ENCODE data around the gene SHISA4.

The SHISA4 gene

GRCh38 chr1:201888282-201889089, at the start of gene SHISA4:
SHISA4 (plus strand) TSS chr1:201888898; CDS start chr1:201888995, 97 bp downstream.
- CTCF ChIA-PET: interaction anchor here (0.6 to 1.9 kb wide), 2 partner anchors 85 to 311 kb away, joined by 3 to 6 read pairs; no protein-coding TSS in a partner anchor
- POLR2A ChIA-PET: no interaction called here
- TF ChIP-seq EGR2 (tag by site-specific recombination; IDR thresholded peaks at IDR 0.05; ENCODE audit: low read depth): peak; percentile 89
- TF ChIP-seq ZNF558 (tag by site-specific recombination; IDR thresholded peaks at IDR 0.05): no peak
- TF ChIP-seq ZNF148 (tag by site-specific recombination; IDR thresholded peaks at IDR 0.05; ENCODE audit: borderline replicate concordance): no peak
- no peak for TF ChIP-seq ZNF202 (tag by site-specific recombination; IDR thresholded peaks at IDR 0.05; ENCODE audit: borderline replicate concordance)
- TF ChIP-seq GLIS2 (tag by site-specific recombination; IDR thresholded peaks at IDR 0.05): peak; percentile 67
- TF ChIP-seq ZNF335 (tag by site-specific recombination; conservative IDR thresholded peaks at IDR 0.05): no peak; the same call in 1 of the 2 replicates
- no peak for TF ChIP-seq OVOL3 (tag by site-specific recombination; IDR thresholded peaks at IDR 0.05)
- no peak for TF ChIP-seq PRDM6 (tag by site-specific recombination; IDR thresholded peaks at IDR 0.05)
- TF ChIP-seq YY2 (tag by site-specific recombination; IDR thresholded peaks at IDR 0.05): no peak
- no peak for TF ChIP-seq ZNF311 (tag by site-specific recombination; IDR thresholded peaks at IDR 0.05; ENCODE audit: borderline replicate concordance)
- TF ChIP-seq ZNF521 (tag by site-specific recombination; IDR thresholded peaks at IDR 0.05): no peak
- no peak for TF ChIP-seq SP7 (tag by site-specific recombination; IDR thresholded peaks at IDR 0.05)
- TF ChIP-seq ZNF654 (tag by site-specific recombination; IDR thresholded peaks at IDR 0.05; ENCODE audit: low read depth): no peak
- no peak for TF ChIP-seq ZNF274 (IDR thresholded peaks at IDR 0.05; ENCODE audit: low read length)
- TF ChIP-seq ZNF274 (tag by site-specific recombination; IDR thresholded peaks at IDR 0.05; ENCODE audit: borderline replicate concordance): no peak
- TF ChIP-seq SP2 (tag by site-specific recombination; IDR thresholded peaks at IDR 0.05): peak; percentile 73
- TF ChIP-seq KLF16 (tag by site-specific recombination; IDR thresholded peaks at IDR 0.05): peak; percentile 38; the same call in 1 of the 2 replicates
- TF ChIP-seq ZFHX2 (tag by site-specific recombination; conservative IDR thresholded peaks at IDR 0.05): peak; percentile 96
- TF ChIP-seq ZFP3 (tag by site-specific recombination; IDR thresholded peaks at IDR 0.05; ENCODE audit: low read depth): no peak
- TF ChIP-seq ZNF76 (tag by site-specific recombination; IDR thresholded peaks at IDR 0.05; ENCODE audit: borderline replicate concordance, low read depth): no peak
- TF ChIP-seq ZNF692 (tag by site-specific recombination; IDR thresholded peaks at IDR 0.05): peak; percentile 30; the same call in 1 of the 2 replicates
- TF ChIP-seq ZNF280D (tag by site-specific recombination; IDR thresholded peaks at IDR 0.05): no peak
- no peak for TF ChIP-seq ZSCAN4 (tag by site-specific recombination; IDR thresholded peaks at IDR 0.05)
- TF ChIP-seq ZNF341 (tag by site-specific recombination; IDR thresholded peaks at IDR 0.05; ENCODE audit: low read depth): no peak
- no peak for TF ChIP-seq HOXA7 (CRISPR knock-in tag; IDR thresholded peaks at IDR 0.05; ENCODE audit: borderline replicate concordance)
- TF ChIP-seq ZNF37A (tag by site-specific recombination; IDR thresholded peaks at IDR 0.05): no peak
- TF ChIP-seq ZNF747 (tag by site-specific recombination; IDR thresholded peaks at IDR 0.05): no peak
- no peak for TF ChIP-seq GFI1B (tag by site-specific recombination; IDR thresholded peaks at IDR 0.05)
- TF ChIP-seq ZNF701 (tag by site-specific recombination; IDR thresholded peaks at IDR 0.05): no peak

More at GRCh38 chr1:201888282-201889089, at the start of gene SHISA4:
- Histone ChIP-seq H3K27ac (ENCODE audit: extremely low read depth, low read depth, low read length) (no peak within 1 kb of the TSS; the same call in 1 of the 2 replicates), H3K4me3 (ENCODE audit: low read depth, low read length) (peak within 1 kb of the TSS; percentile 41), H3K9me3 (ENCODE audit: control insufficient read depth, insufficient read depth, low read depth, low read length) (no peaks in the 10 kb centered on the region), H3K4me1 (ENCODE audit: control insufficient read depth, insufficient read depth, low read length) (no peaks in the 10 kb centered on the region), H3K36me3 (ENCODE audit: control insufficient read depth in 2 of 2, insufficient read depth in 1 of 2, low read length in 2 of 2) (no peaks in the 10 kb centered on the region)

Measured in HEK293 (cell line).